ENCODE results near the gene CAMK2D. TPM values are rescaled to one million over a fixed set of nuclear protein-coding genes. Genes with fewer than 3 reads are reported as not detected.

CAMK2D gene
- total and polyA plus RNA-seq, 2 donors, result 23.0 to 27.9 TPM

- no peak for DNase-seq (ENCODE audit: low read depth in 6 of 9, low spot score in 9 of 9)
- Histone ChIP-seq H3K4me1 (ENCODE audit: control insufficient read depth in 2 of 2, insufficient read depth in 2 of 2, low read length in 2 of 2) (no peaks in the 10 kb centered on the region), H3K9me3 (ENCODE audit: control insufficient read depth in 2 of 2, insufficient read depth in 1 of 2, low read length in 1 of 2) (no peaks in the 10 kb centered on the region), H3K27ac (ENCODE audit: low read depth in 1 of 2, low read length in 1 of 2) (no peak overlapping the region), H3K27me3 (ENCODE audit: control insufficient read depth in 2 of 2, insufficient read depth in 1 of 2, low read length in 1 of 2) (no peaks in the 10 kb centered on the region), H3K36me3 (ENCODE audit: control insufficient read depth in 2 of 2, insufficient read depth in 2 of 2, low read length in 1 of 2) (peaks cover 0 to 2% of the 10 kb centered on the region in 2 donors), H3K4me3 (ENCODE audit: low read length in 2 of 2) (no peak overlapping the region)
- WGBS, result 98% methylated on average over 1 of the region's 1 CpG
Observed at GRCh38 chr4:113469926-113470325, 291.6 kb downstream of the CAMK2D start.

- Histone ChIP-seq H3K9me3 (ENCODE audit: control insufficient read depth in 2 of 2, insufficient read depth in 1 of 2, low read length in 1 of 2) (no peaks in the 10 kb centered on the region), H3K27me3 (ENCODE audit: control insufficient read depth in 2 of 2, insufficient read depth in 1 of 2, low read length in 1 of 2) (no peaks in the 10 kb centered on the region), H3K36me3 (ENCODE audit: control insufficient read depth in 2 of 2, insufficient read depth in 2 of 2, low read length in 1 of 2) (peaks cover 0 to 6% of the 10 kb centered on the region in 2 donors), H3K4me1 (ENCODE audit: control insufficient read depth in 2 of 2, insufficient read depth in 2 of 2, low read length in 2 of 2) (no peaks in the 10 kb centered on the region), H3K4me3 (ENCODE audit: low read length in 2 of 2) (no peak overlapping the region), H3K27ac (ENCODE audit: low read depth in 1 of 2, low read length in 1 of 2) (no peak overlapping the region)
- no peak for DNase-seq (ENCODE audit: low read depth in 6 of 9, low spot score in 9 of 9)
- 100% methylated on average over 1 of the region's 1 CpG for WGBS
Observed at GRCh38 chr4:113469023-113469390, 292.5 kb downstream of the CAMK2D start.

GRCh38 chr4:113468165-113469022 lies 293.1 kb downstream of the CAMK2D start:
- no peaks in the 10 kb centered on the region for H3K9me3 ChIP-seq (ENCODE audit: control insufficient read depth in 2 of 2, insufficient read depth in 1 of 2, low read length in 1 of 2)
- H3K4me1 ChIP-seq (ENCODE audit: control insufficient read depth in 2 of 2, insufficient read depth in 2 of 2, low read length in 2 of 2), result no peaks in the 10 kb centered on the region
- H3K27ac ChIP-seq (ENCODE audit: low read depth in 1 of 2, low read length in 1 of 2), result peak overlapping the region in 1 of 2 donors; percentile 49
- WGBS, result 90% methylated on average over 8 of the region's 8 CpGs
- H3K27me3 ChIP-seq (ENCODE audit: control insufficient read depth in 2 of 2, insufficient read depth in 1 of 2, low read length in 1 of 2), result no peaks in the 10 kb centered on the region
- no peak for DNase-seq (ENCODE audit: low read depth in 6 of 9, low spot score in 9 of 9)
- H3K36me3 ChIP-seq (ENCODE audit: control insufficient read depth in 2 of 2, insufficient read depth in 2 of 2, low read length in 1 of 2), result peaks cover 0 to 6% of the 10 kb centered on the region in 2 donors
- no peak overlapping the region for H3K4me3 ChIP-seq (ENCODE audit: low read length in 2 of 2)

GRCh38 chr4:113467581-113467980 lies 294.0 kb downstream of the CAMK2D start:
- Histone ChIP-seq H3K36me3 (ENCODE audit: control insufficient read depth in 2 of 2, insufficient read depth in 2 of 2, low read length in 1 of 2) (peaks cover 0 to 6% of the 10 kb centered on the region in 2 donors), H3K4me3 (ENCODE audit: low read length in 2 of 2) (no peak overlapping the region), H3K9me3 (ENCODE audit: control insufficient read depth in 2 of 2, insufficient read depth in 1 of 2, low read length in 1 of 2) (no peaks in the 10 kb centered on the region), H3K27ac (ENCODE audit: low read depth in 1 of 2, low read length in 1 of 2) (peak overlapping the region in 1 of 2 donors; percentile 49), H3K4me1 (ENCODE audit: control insufficient read depth in 2 of 2, insufficient read depth in 2 of 2, low read length in 2 of 2) (no peaks in the 10 kb centered on the region), H3K27me3 (ENCODE audit: control insufficient read depth in 2 of 2, insufficient read depth in 1 of 2, low read length in 1 of 2) (no peaks in the 10 kb centered on the region)
- no peak for DNase-seq (ENCODE audit: low read depth in 6 of 9, low spot score in 9 of 9)
- WGBS, result 91% methylated on average over 2 of the region's 2 CpGs

- WGBS, result 98% methylated on average over 1 of the region's 1 CpG
- DNase-seq (ENCODE audit: low read depth in 6 of 9, low spot score in 9 of 9), result no peak
- Histone ChIP-seq H3K27ac (ENCODE audit: low read depth in 1 of 2, low read length in 1 of 2) (no peak overlapping the region), H3K27me3 (ENCODE audit: control insufficient read depth in 2 of 2, insufficient read depth in 1 of 2, low read length in 1 of 2) (no peaks in the 10 kb centered on the region), H3K36me3 (ENCODE audit: control insufficient read depth in 2 of 2, insufficient read depth in 2 of 2, low read length in 1 of 2) (peaks cover 0 to 12% of the 10 kb centered on the region in 2 donors), H3K4me1 (ENCODE audit: control insufficient read depth in 2 of 2, insufficient read depth in 2 of 2, low read length in 2 of 2) (no peaks in the 10 kb centered on the region), H3K4me3 (ENCODE audit: low read length in 2 of 2) (no peak overlapping the region), H3K9me3 (ENCODE audit: control insufficient read depth in 2 of 2, insufficient read depth in 1 of 2, low read length in 1 of 2) (no peaks in the 10 kb centered on the region)
Observed at GRCh38 chr4:113462286-113462685, 299.3 kb downstream of the CAMK2D start.

- Histone ChIP-seq H3K4me1 (ENCODE audit: control insufficient read depth in 2 of 2, insufficient read depth in 2 of 2, low read length in 2 of 2) (no peaks in the 10 kb centered on the region), H3K27me3 (ENCODE audit: control insufficient read depth in 2 of 2, insufficient read depth in 1 of 2, low read length in 1 of 2) (no peaks in the 10 kb centered on the region), H3K36me3 (ENCODE audit: control insufficient read depth in 2 of 2, insufficient read depth in 2 of 2, low read length in 1 of 2) (peaks cover 0 to 14% of the 10 kb centered on the region in 2 donors), H3K9me3 (ENCODE audit: control insufficient read depth in 2 of 2, insufficient read depth in 1 of 2, low read length in 1 of 2) (no peaks in the 10 kb centered on the region), H3K4me3 (ENCODE audit: low read length in 2 of 2) (no peak overlapping the region), H3K27ac (ENCODE audit: low read depth in 1 of 2, low read length in 1 of 2) (no peak overlapping the region)
- DNase-seq (ENCODE audit: low read depth in 6 of 9, low spot score in 9 of 9), result no peak
Observed at GRCh38 chr4:113461281-113461680, 300.3 kb downstream of the CAMK2D start.

GRCh38 chr4:113457886-113458285 lies 303.7 kb downstream of the CAMK2D start:
- no peaks in the 10 kb centered on the region for H3K9me3 ChIP-seq (ENCODE audit: control insufficient read depth in 2 of 2, insufficient read depth in 1 of 2, low read length in 1 of 2)
- H3K36me3 ChIP-seq (ENCODE audit: control insufficient read depth in 2 of 2, insufficient read depth in 2 of 2, low read length in 1 of 2), result peaks cover 0 to 8% of the 10 kb centered on the region in 2 donors
- H3K27ac ChIP-seq (ENCODE audit: low read depth in 1 of 2, low read length in 1 of 2), result no peak overlapping the region
- no peaks in the 10 kb centered on the region for H3K4me1 ChIP-seq (ENCODE audit: control insufficient read depth in 2 of 2, insufficient read depth in 2 of 2, low read length in 2 of 2)
- H3K4me3 ChIP-seq (ENCODE audit: low read length in 2 of 2), result no peak overlapping the region
- DNase-seq (ENCODE audit: low read depth in 6 of 9, low spot score in 9 of 9), result no peak
- H3K27me3 ChIP-seq (ENCODE audit: control insufficient read depth in 2 of 2, insufficient read depth in 1 of 2, low read length in 1 of 2), result no peaks in the 10 kb centered on the region

GRCh38 chr4:113457121-113457520 lies 304.4 kb downstream of the CAMK2D start:
- Histone ChIP-seq H3K9me3 (ENCODE audit: control insufficient read depth in 2 of 2, insufficient read depth in 1 of 2, low read length in 1 of 2) (no peaks in the 10 kb centered on the region), H3K27me3 (ENCODE audit: control insufficient read depth in 2 of 2, insufficient read depth in 1 of 2, low read length in 1 of 2) (no peaks in the 10 kb centered on the region)
- WGBS, result 98% methylated on average over 8 of the region's 8 CpGs

GRCh38 chr4:113455061-113455460 lies 306.5 kb downstream of the CAMK2D start:
- Histone ChIP-seq H3K4me3 (ENCODE audit: low read length in 2 of 2) (no peak overlapping the region), H3K27me3 (ENCODE audit: control insufficient read depth in 2 of 2, insufficient read depth in 1 of 2, low read length in 1 of 2) (no peaks in the 10 kb centered on the region), H3K27ac (ENCODE audit: low read depth in 1 of 2, low read length in 1 of 2) (no peak overlapping the region), H3K9me3 (ENCODE audit: control insufficient read depth in 2 of 2, insufficient read depth in 1 of 2, low read length in 1 of 2) (no peaks in the 10 kb centered on the region), H3K36me3 (ENCODE audit: control insufficient read depth in 2 of 2, insufficient read depth in 2 of 2, low read length in 1 of 2) (peaks cover 0 to 8% of the 10 kb centered on the region in 2 donors), H3K4me1 (ENCODE audit: control insufficient read depth in 2 of 2, insufficient read depth in 2 of 2, low read length in 2 of 2) (no peaks in the 10 kb centered on the region)
- WGBS, result 97% methylated on average over 2 of the region's 2 CpGs
- no peak for DNase-seq (ENCODE audit: low read depth in 6 of 9, low spot score in 9 of 9)

More at GRCh38 chr4:113457121-113457520, 304.4 kb downstream of the CAMK2D start:
- Histone ChIP-seq H3K4me3 (ENCODE audit: low read length in 2 of 2) (no peak overlapping the region), H3K4me1 (ENCODE audit: control insufficient read depth in 2 of 2, insufficient read depth in 2 of 2, low read length in 2 of 2) (no peaks in the 10 kb centered on the region), H3K27ac (ENCODE audit: low read depth in 1 of 2, low read length in 1 of 2) (no peak overlapping the region), H3K36me3 (ENCODE audit: control insufficient read depth in 2 of 2, insufficient read depth in 2 of 2, low read length in 1 of 2) (peaks cover 0 to 8% of the 10 kb centered on the region in 2 donors)
- DNase-seq (ENCODE audit: low read depth in 6 of 9, low spot score in 9 of 9), result no peak
